HepG2 (cell line): Measurements from ENCODE around the gene LOX. TPM values are rescaled to one million over a fixed set of nuclear protein-coding genes. Genes with fewer than 3 reads are reported as not detected.

ENCODE experiments used
- ATF6 ChIP-seq: sonication (generic); formaldehyde crosslinking; conservative IDR thresholded peaks from 2 replicates; pipeline ENCODE4 v1.4.0; 2020; ENCODE audit warnings: missing genetic modification reagents
- NCOA1 ChIP-seq: sonication (generic); formaldehyde crosslinking; IDR thresholded peaks from 2 replicates; pipeline ENCODE4 v1.9.0; 2021; ENCODE audit warnings: missing genetic modification reagents
- PLSCR1 ChIP-seq: sonication (generic); formaldehyde crosslinking; IDR thresholded peaks from 2 replicates; pipeline ENCODE4 v1.5.0; 2020; ENCODE audit warnings: missing genetic modification reagents, mild to moderate bottlenecking, borderline replicate concordance
- REST ChIP-seq, 2 experiments: IDR thresholded peaks; 2 replicates each; pipeline ENCODE4 v1.6.1; 2011 to 2012; ENCODE audit warnings: low read length in 2 of 2, borderline replicate concordance in 1 of 2, low read depth in 1 of 2, mild to moderate bottlenecking in 1 of 2, moderate library complexity in 1 of 2
- ZBTB46 ChIP-seq: sonication (generic); formaldehyde crosslinking; IDR thresholded peaks from 2 replicates; pipeline ENCODE4 v1.4.0; 2020; ENCODE audit warnings: mild to moderate bottlenecking, missing genetic modification reagents, borderline replicate concordance
- ZHX1 ChIP-seq: sonication (generic); formaldehyde crosslinking; IDR thresholded peaks from 2 replicates; pipeline ENCODE4 v1.8.1; 2022; ENCODE audit warnings: low read depth, mild to moderate bottlenecking, missing genetic modification reagents
- ZNF549 ChIP-seq: sonication (generic); formaldehyde crosslinking; IDR thresholded peaks from 2 replicates; pipeline ENCODE4 v1.5.0; 2020; ENCODE audit warnings: missing genetic modification reagents
- ZNF605 ChIP-seq: sonication (generic); formaldehyde crosslinking; IDR thresholded peaks from 2 replicates; pipeline ENCODE4 v1.8.0; 2022; ENCODE audit warnings: mild to moderate bottlenecking, missing genetic modification reagents
- ZNF687 ChIP-seq: sonication (generic); formaldehyde crosslinking; IDR thresholded peaks from 2 replicates; pipeline ENCODE4 v1.5.1; 2020; ENCODE audit warnings: mild to moderate bottlenecking, missing genetic modification reagents, moderate library complexity
- ZNF816 ChIP-seq: sonication (generic); formaldehyde crosslinking; IDR thresholded peaks from 2 replicates; pipeline ENCODE4 v1.8.0; 2022; ENCODE audit warnings: missing genetic modification reagents, mild to moderate bottlenecking, borderline replicate concordance
- polyA plus RNA-seq, 8 experiments: library from polyadenylated mRNA; depleted of rRNA in 3 of 8; stranded (reverse) in 7 of 8; unstranded in 1 of 8; fragments of >200 nt; fragmentation: Illumina TruSeq in 4 of 8; extraction: Trizol in 4 of 8; gene quantifications; 2 replicates each; pipeline versions ENCODE4 v1.2.1 to v1.2.3, GENCODE V29; 2011 to 2016; ENCODE audit warnings: low read depth in 4 of 8, missing spikeins in 1 of 8, mixed read lengths in 1 of 8; ENCODE audit not compliant: insufficient read depth in 1 of 8
- total RNA-seq, 5 experiments: library from RNA; depleted of rRNA; stranded (reverse); fragments of >200 nt; fragmentation: Illumina TruSeq; extraction: Trizol; gene quantifications; 2 replicates each; pipeline ENCODE4 v1.2.3, GENCODE V29; 2016; ENCODE audit warnings: low read depth in 1 of 5

Gene LOX
- total and polyA plus RNA-seq, 2 of the 13 experiments (the other 11 are each of a cell fraction or from before 2014, with no cell fraction given): 0.73 to 173 TPM

- 0 out of 4 replicates have a peak, but pooled peaks of 1 of the 2 experiments have one; percentile 43 for TF ChIP-seq REST (IDR thresholded peaks at IDR 0.05; ENCODE audit: borderline replicate concordance in 1 of 2, low read depth in 1 of 2, low read length in 2 of 2)
- TF ChIP-seq ZHX1 (CRISPR knock-in tag): no peak
- TF ChIP-seq ZNF687: peak; percentile 64
- no peak for TF ChIP-seq ZNF549 (CRISPR knock-in tag)
- no peak for TF ChIP-seq NCOA1
- no peak for TF ChIP-seq ATF6 (CRISPR knock-in tag)
- TF ChIP-seq ZNF605 (CRISPR knock-in tag): no peak; the same call in 1 of the 2 replicates
- no peak for TF ChIP-seq ZBTB46
- no peak for TF ChIP-seq ZNF816 (CRISPR knock-in tag)
- no peak for TF ChIP-seq PLSCR1 (CRISPR knock-in tag)
Measured at GRCh38 chr5:122078116-122079110, at the start of gene LOX (continued).
